Pancreas (tissue), 10 donors: ENCODE data around the gene ZCCHC2. TPM values are rescaled to one million over a fixed set of nuclear protein-coding genes. Genes with fewer than 3 reads are reported as not detected.
A peak's percentile ranks its signal among the peaks of the same experiment; 100 is the strongest.

Source experiments
- ATAC-seq, 4 donors: fragments of 200-7000 bp; cut with Tn5 transposase; one replicate each; pipeline versions ENCODE4 v1.8.0 to v1.9.1; 2020; ENCODE audit warnings: mild to moderate bottlenecking in 4 of 4, moderate library complexity in 4 of 4
- DNase-seq, 6 donors: peaks; one replicate each; pipeline ENCODE4 v3.0.0-alpha.2; 2020
- FAIRE-seq: peaks from 2 replicates; lab custom pipeline; 2012; peaks lifted over from hg19 to GRCh38; lab: Jason Lieb, UNC
- H3K27ac ChIP-seq, 4 donors: fragments of 200-600 bp; sonication (generic); 1 replicate in 3 of 4; 2 replicates in 1 of 4; pipeline versions ENCODE4 v1.5.0 to v1.8.0; 2020
- H3K27me3 ChIP-seq, 4 donors: fragments of 200-600 bp; one replicate each; pipeline ENCODE4 v1.8.0; 2021
- H3K36me3 ChIP-seq, 3 donors: fragments of 200-600 bp; sonication (generic) in 1 of 3; one replicate each; pipeline versions ENCODE4 v1.5.0 to v1.8.0; 2020 to 2021
- H3K4me1 ChIP-seq, 3 donors: fragments of 200-600 bp; one replicate each; pipeline ENCODE4 v1.8.0; 2021
- H3K4me3 ChIP-seq, 4 donors: fragments of 200-600 bp; sonication (generic) in 2 of 4; one replicate each; pipeline versions ENCODE4 v1.5.0 to v1.8.0; 2020 to 2021
- H3K9me3 ChIP-seq, 4 donors: fragments of 200-600 bp; one replicate each; pipeline ENCODE4 v1.8.0; 2021
- WGBS, 2 donors: extraction: QIAGEN DNeasy Blood & Tissue Kit; methylation state at CpG; one replicate each; pipeline ENCODE4 v1.1.7; 2013; 5-methylcytosine and 5-hydroxymethylcytosine counted together
- intact Hi-C, 3 donors: fragments of 100-400 bp; cut with DNase I; formaldehyde crosslinking; loops; one replicate each; pipeline versions ENCODE4 v1.11.1 to v1.14.2; 2022
- polyA plus RNA-seq, 2 donors: library from polyadenylated mRNA; stranded (reverse); fragments of 200-250 nt; gene quantifications; one replicate each; pipeline ENCODE4 v1.2.3, GENCODE V29; 2013
- total RNA-seq, 6 donors: library from RNA; stranded (reverse); fragmentation: NEBNext Ultra II Directional in 4 of 6; extraction: Animal tissue kit (Norgen Biotek cat#: 25700) in 4 of 6; gene quantifications; one replicate each; pipeline versions ENCODE4 v1.2.1 to v1.2.4, GENCODE V29; 2021 to 2023
- TF ChIP-seq, protein P1 (sequence below), 4 donors: fragments of 200-600 bp; sonication (generic) in 3 of 4; IDR thresholded peaks; one replicate each; pipeline versions ENCODE4 v1.5.0 to v1.8.0; 2021; ENCODE audit warnings: antibody characterized with exemption in 4 of 4
- donor health status: healthy with polysubstance abuse.
- donor health status: DM: no; HTN: no; CAD: no; lungs with moderate emphysema.
- donor health status: DM: no; HTN: no; CAD: no.
- donor health status: control.
- donor health status: control.
- donor health status: Bipolar disorder and iron deficiency.
- donor health status: DM: yes; HTN: yes; CAD: no.
- donor health status: DM: no; HTN: no; CAD: no.
- donor health status: DM: no; HTN: no; CAD: no.
- donor health status: DM: yes; HTN: yes; CAD: no.

The ZCCHC2 gene
- total and polyA plus RNA-seq, 8 donors = 4.1 to 14.2 (median 7.8) TPM

DNA sequence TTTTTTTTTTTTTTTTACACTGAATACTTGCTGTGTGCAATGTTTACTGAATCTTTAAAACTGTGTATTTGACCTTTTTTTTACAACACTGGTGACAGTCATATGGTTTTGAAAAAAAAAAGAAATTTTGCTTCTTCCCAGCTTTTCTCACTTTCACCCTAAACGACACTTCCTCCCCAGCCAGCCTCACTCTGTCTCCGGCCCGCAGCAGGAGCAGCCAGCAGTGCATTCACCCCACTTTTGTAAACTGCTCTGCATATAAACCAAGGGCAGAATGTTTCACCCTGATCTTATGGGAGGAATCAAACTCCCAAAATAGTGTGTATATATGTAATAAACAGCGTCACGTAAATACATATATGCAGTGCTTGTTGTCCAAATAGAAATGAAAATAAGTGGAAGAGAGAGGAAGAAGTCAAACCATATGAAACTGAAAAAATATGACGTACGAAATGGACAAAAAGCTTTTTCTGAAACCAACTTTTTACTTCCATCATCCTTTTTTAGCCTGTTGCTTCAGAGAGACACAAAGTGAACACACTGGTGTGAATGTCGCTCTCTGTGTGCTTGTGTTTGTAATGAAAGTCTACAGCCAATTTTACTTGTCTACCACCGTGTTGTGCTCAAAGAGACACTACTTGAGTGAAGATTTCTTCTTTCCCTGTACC, 54.2 kb downstream of the ZCCHC2 start:
- intact Hi-C loops = no loop called here

DNA sequence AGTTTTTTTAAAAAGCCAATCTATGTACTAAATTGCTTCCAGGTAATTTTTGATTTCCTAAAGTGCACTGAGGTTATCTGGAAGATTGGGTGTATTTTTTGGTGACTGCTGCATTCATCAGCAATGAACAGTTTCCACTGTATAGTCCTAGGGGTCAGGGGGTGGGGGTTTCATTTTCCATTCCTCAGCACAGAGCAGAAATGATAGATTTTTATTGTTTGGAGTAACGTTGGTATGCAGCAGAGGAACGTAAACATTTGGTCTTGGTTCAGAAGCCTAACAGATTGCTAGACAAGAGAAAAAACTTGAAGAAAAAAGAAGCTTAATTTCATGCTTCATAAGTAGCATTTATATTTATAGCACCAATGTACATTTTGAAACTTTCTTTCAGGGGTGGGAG, 54.9 kb downstream of the ZCCHC2 start:
- no peaks in the 10 kb centered on the region for H3K9me3 ChIP-seq
- 55 to 71% methylated on average over 2 of the region's 2 CpGs for WGBS, 2 donors
- TF ChIP-seq, protein P1, sequence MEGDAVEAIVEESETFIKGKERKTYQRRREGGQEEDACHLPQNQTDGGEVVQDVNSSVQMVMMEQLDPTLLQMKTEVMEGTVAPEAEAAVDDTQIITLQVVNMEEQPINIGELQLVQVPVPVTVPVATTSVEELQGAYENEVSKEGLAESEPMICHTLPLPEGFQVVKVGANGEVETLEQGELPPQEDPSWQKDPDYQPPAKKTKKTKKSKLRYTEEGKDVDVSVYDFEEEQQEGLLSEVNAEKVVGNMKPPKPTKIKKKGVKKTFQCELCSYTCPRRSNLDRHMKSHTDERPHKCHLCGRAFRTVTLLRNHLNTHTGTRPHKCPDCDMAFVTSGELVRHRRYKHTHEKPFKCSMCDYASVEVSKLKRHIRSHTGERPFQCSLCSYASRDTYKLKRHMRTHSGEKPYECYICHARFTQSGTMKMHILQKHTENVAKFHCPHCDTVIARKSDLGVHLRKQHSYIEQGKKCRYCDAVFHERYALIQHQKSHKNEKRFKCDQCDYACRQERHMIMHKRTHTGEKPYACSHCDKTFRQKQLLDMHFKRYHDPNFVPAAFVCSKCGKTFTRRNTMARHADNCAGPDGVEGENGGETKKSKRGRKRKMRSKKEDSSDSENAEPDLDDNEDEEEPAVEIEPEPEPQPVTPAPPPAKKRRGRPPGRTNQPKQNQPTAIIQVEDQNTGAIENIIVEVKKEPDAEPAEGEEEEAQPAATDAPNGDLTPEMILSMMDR (IDR thresholded peaks at IDR 0.05) = no peak
- intact Hi-C loops = no loop called here
- FAIRE-seq (no peak), ATAC-seq (no peak), DNase-seq (no peak)
- no peaks in the 10 kb centered on the region for H3K27me3 ChIP-seq
- H3K4me3 ChIP-seq = no peak overlapping the region
- peaks cover 0 to 32% (median 10%) of the 10 kb centered on the region in 3 donors for H3K36me3 ChIP-seq
- H3K27ac ChIP-seq = no peak overlapping the region
- H3K4me1 ChIP-seq = no peaks in the 10 kb centered on the region

More for the DNA sequence above, 54.2 kb downstream of the ZCCHC2 start:
- ATAC-seq (peak in 2 of 4 donors; percentile 48 to 53), FAIRE-seq (no peak), DNase-seq (no peak)
- Histone ChIP-seq H3K27me3 (no peaks in the 10 kb centered on the region), H3K27ac (peak overlapping the region in 1 of 4 donors; percentile 16), H3K9me3 (no peaks in the 10 kb centered on the region), H3K4me1 (no peaks in the 10 kb centered on the region), H3K36me3 (peaks cover 0 to 36% (median 10%) of the 10 kb centered on the region in 3 donors), H3K4me3 (no peak overlapping the region)
- 92 to 95% methylated on average over 9 of the region's 9 CpGs for WGBS, 2 donors
- TF ChIP-seq, protein P1 (IDR thresholded peaks at IDR 0.05) = no peak

DNA sequence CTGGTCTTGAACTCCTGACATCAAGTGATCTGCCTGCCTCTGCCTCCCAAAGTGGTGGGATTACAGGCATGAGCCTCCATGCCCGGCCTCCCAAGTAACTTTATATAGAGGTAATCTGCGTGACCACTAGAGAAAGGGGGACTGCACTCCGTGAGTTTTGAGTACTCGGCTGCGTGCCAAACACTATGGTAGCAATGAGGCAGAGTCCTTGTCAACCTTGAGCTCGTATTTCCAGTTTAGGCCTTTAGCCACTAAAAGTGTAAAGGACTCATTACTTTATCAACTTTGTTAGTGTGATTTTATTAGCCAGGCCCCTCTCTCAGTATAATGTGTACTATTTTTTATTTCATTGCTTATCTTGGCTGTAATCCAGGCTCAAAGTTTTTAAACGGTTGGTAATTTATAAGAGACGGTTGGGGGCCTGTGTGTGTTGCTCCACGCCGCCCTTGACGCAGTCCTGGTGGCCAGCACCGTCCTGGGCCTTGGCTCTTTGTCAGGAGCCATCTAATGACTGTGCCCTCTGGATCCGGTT, 56.2 kb downstream of the ZCCHC2 start:
- Histone ChIP-seq H3K27ac (no peak overlapping the region), H3K9me3 (no peaks in the 10 kb centered on the region), H3K4me1 (no peaks in the 10 kb centered on the region), H3K36me3 (peaks cover 0 to 20% (median 10%) of the 10 kb centered on the region in 3 donors), H3K4me3 (no peak overlapping the region), H3K27me3 (no peaks in the 10 kb centered on the region)
- TF ChIP-seq, protein P1 (IDR thresholded peaks at IDR 0.05) = no peak
- WGBS, 2 donors = 68% methylated on average over 13 of the region's 13 CpGs
- intact Hi-C loops = no loop called here
- DNase-seq = no peak
- FAIRE-seq = no peak
- ATAC-seq = no peak

DNA sequence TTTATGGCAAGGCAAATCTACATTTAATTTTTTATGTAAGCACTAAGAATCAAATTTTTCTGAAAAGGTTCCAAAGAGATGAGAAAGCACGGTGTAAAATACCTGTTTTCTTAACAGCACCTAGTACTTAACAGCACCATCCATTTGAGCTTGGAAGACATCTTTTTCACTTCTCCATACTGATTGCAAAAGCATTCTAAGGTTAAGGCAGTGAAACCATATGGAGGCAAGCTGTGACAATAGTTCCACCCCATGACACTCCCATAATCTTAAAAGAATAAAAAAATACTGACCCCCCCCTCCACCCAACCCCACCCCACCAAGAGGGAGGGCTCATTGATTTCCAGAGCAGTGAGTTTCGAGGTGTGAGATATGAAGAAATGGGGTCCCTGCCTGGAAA, 60.6 kb downstream of the ZCCHC2 start:
- Histone ChIP-seq H3K27me3 (no peaks in the 10 kb centered on the region), H3K36me3 (no peaks in the 10 kb centered on the region), H3K9me3 (no peaks in the 10 kb centered on the region), H3K27ac (no peak overlapping the region), H3K4me1 (no peaks in the 10 kb centered on the region), H3K4me3 (no peak overlapping the region)
- no peak for FAIRE-seq
- no peak for ATAC-seq
- no peak for DNase-seq
- TF ChIP-seq, protein P1 (IDR thresholded peaks at IDR 0.05) = no peak
- 76 to 81% methylated on average over 2 of the region's 2 CpGs for WGBS, 2 donors
- intact Hi-C loops = loop anchor here in 1 of 3 donors (5.0 kb wide), 1 partner anchor 156 kb away; no protein-coding TSS in a partner anchor
